Measurements from ENCODE around the gene MMP24. TPM values are rescaled to one million over a fixed set of nuclear protein-coding genes. Genes with fewer than 3 reads are reported as not detected.

MMP24 gene
- total RNA-seq, 1 donor from 2014 or later: 0.43 TPM

Other genes with a start within 250 kb of the MMP24 start
- 27.6 TPM for gene TRPC4AP, start 133.9 kb upstream of the MMP24 start, total RNA-seq
- gene EDEM2, start 79.4 kb upstream of the MMP24 start, total RNA-seq: 26.0 TPM
- gene PROCR, start 54.6 kb upstream of the MMP24 start, total RNA-seq: 1.5 TPM
- gene MMP24OS, start 51.4 kb downstream of the MMP24 start, total RNA-seq: 27.3 TPM
- gene EIF6, start 58.1 kb downstream of the MMP24 start, total RNA-seq: 80.2 TPM
- not detected for gene FAM83C, start 65.7 kb downstream of the MMP24 start, total RNA-seq
- gene UQCC1, start 185.3 kb downstream of the MMP24 start, total RNA-seq: 43.6 TPM
- not detected for gene GDF5, start 211.5 kb downstream of the MMP24 start, total RNA-seq
- gene CEP250, start 228.9 kb downstream of the MMP24 start, total RNA-seq: 14.6 TPM

Data from left lobe of liver (tissue), 1 donor.